Gastrocnemius medialis (tissue), 4 donors: ENCODE data around the gene SLC22A9. TPM values are rescaled to one million over a fixed set of nuclear protein-coding genes. Genes with fewer than 3 reads are reported as not detected.

Experiments used
- ATAC-seq, 2 donors: fragments of 150-250 bp; one replicate each; pipeline ENCODE4 v1.9.1; 2016
- DNase-seq, 2 donors: peaks; one replicate each; pipeline ENCODE4 v3.0.0-alpha.2; 2019
- H3K27ac ChIP-seq, 4 donors: fragments of 200-600 bp; sonication (generic); 1 replicate in 1 of 4; 2 replicates in 3 of 4; pipeline ENCODE4 v1.5.1; 2016 to 2018; ENCODE audit warnings: mild to moderate bottlenecking in 2 of 4, moderate library complexity in 1 of 4
- H3K27me3 ChIP-seq, 3 donors: fragments of 200-600 bp; sonication (generic) in 2 of 3; 1 replicate in 1 of 3; 2 replicates in 2 of 3; pipeline versions ENCODE4 v1.5.1 to v1.6.0; 2016 to 2019; ENCODE audit warnings: mild to moderate bottlenecking in 1 of 3, moderate library complexity in 1 of 3
- H3K36me3 ChIP-seq, 2 donors: fragments of 200-600 bp; sonication (generic) in 1 of 2; one replicate each; pipeline ENCODE4 v1.5.1; 2017 to 2018
- H3K4me1 ChIP-seq, 2 donors: fragments of 200-600 bp; sonication (generic) in 1 of 2; one replicate each; pipeline ENCODE4 v1.5.1; 2016 to 2017; ENCODE audit warnings: mild to moderate bottlenecking in 2 of 2
- H3K4me3 ChIP-seq, 4 donors: fragments of 200-600 bp; sonication (generic) in 3 of 4; 1 replicate in 1 of 4; 2 replicates in 3 of 4; pipeline ENCODE4 v1.5.1; 2016 to 2019; ENCODE audit warnings: mild to moderate bottlenecking in 2 of 4
- H3K9me3 ChIP-seq, 3 donors: fragments of 200-600 bp; sonication (generic) in 2 of 3; 1 replicate in 1 of 3; 2 replicates in 2 of 3; pipeline ENCODE4 v1.5.1; 2016 to 2019
- CTCF ChIP-seq, 5 experiments: fragments of 450-650 bp in 3 of 5; fragments of 200-600 bp in 2 of 5; sonication (generic) in 2 of 5; IDR thresholded peaks in 4 of 5; conservative IDR thresholded peaks in 1 of 5; 1 replicate in 4 of 5; 2 replicates in 1 of 5; pipeline ENCODE4 v1.5.1; 2016 to 2019; ENCODE audit warnings: antibody characterized with exemption in 5 of 5, mild to moderate bottlenecking in 3 of 5, moderate library complexity in 3 of 5
- POLR2A ChIP-seq, 2 donors: fragments of 450-650 bp; IDR thresholded peaks; one replicate each; pipeline ENCODE4 v1.6.1; 2017; ENCODE audit warnings: antibody characterized with exemption in 2 of 2, mild to moderate bottlenecking in 2 of 2, moderate library complexity in 2 of 2
- in situ Hi-C, 4 donors: fragments of 200-750 bp; cut with MboI; loops; one replicate each; pipeline versions ENCODE4 v1.15.0 to v1.8.0; 2017; ENCODE audit warnings: low sequenced_read_pairs in 4 of 4
- intact Hi-C: fragments of 100-400 bp; cut with DNase I; formaldehyde crosslinking; loops from one replicate; pipeline ENCODE4 v1.15.1; 2023; ENCODE audit warnings: low total_unique reads
- total RNA-seq, 4 donors: library from RNA; depleted of rRNA; stranded (reverse); fragments of >200 nt; gene quantifications; one replicate each; pipeline versions ENCODE4 v1.1.0 to v1.2.3, GENCODE V29; 2016

The SLC22A9 gene
- total RNA-seq, 4 donors from 2014 or later = 0.09 TPM; not detected in 3

DNA sequence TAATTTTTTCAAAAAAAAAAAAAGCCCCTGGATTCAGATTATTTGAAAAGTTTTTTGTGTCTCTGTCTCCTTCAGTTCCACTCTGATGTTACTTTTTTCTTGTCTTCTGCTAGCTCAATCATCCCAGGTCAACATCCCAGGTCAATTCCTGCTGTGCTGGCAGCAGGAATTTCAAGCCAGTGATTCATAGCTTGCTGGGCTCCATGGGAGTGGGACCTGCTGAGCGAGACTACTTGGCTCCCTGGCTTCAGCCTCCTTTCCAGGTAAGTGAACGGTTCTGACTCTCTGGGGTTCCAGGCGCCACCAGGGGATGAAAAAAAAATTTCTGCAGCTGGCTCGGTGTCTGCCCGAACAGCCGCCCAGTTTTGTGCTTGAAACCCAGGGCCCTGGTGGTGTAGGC, 90.0 kb downstream of the SLC22A9 start:
- Histone ChIP-seq H3K27me3 (peaks cover 0 to 4% (median 2%) of the 10 kb centered on the region in 3 donors), H3K9me3 (no peaks in the 10 kb centered on the region), H3K4me1 (no peaks in the 10 kb centered on the region), H3K36me3 (no peaks in the 10 kb centered on the region), H3K27ac (no peak overlapping the region), H3K4me3 (no peak overlapping the region)
- ATAC-seq (no peak), DNase-seq (no peak)
- intact Hi-C loops (no loop called here), in situ Hi-C loops (no loop called here)
- TF ChIP-seq CTCF (IDR thresholded peaks at IDR 0.05 in 4 of 5, conservative IDR thresholded peaks at IDR 0.05 in 1 of 5) (no peak), POLR2A (IDR thresholded peaks at IDR 0.05) (no peak)

Other genes with a start within 250 kb of the SLC22A9 start
- not detected for gene SLC22A24, start 225.6 kb upstream of the SLC22A9 start, total RNA-seq
- gene SLC22A25, start 126.2 kb upstream of the SLC22A9 start, total RNA-seq = under 1 TPM in 1 of 4 donors, not detected in 3; 0.07 TPM
- gene PLAAT5, start 121.4 kb downstream of the SLC22A9 start, total RNA-seq = under 1 TPM in 1 of 4 donors, not detected in 3; 0.18 TPM
- gene LGALS12, start 136.3 kb downstream of the SLC22A9 start, total RNA-seq = under 1 TPM in 2 of 4 donors, not detected in 2; 0.24 to 0.80 TPM
- gene PLAAT4, start 167.0 kb downstream of the SLC22A9 start, total RNA-seq = 10 to 100 TPM in 1 of 4 donors, 1 to 10 TPM in 3; 3.1 to 13.2 (median 5.8) TPM
- gene PLAAT2, start 193.6 kb downstream of the SLC22A9 start, total RNA-seq = not detected
- 10 to 100 TPM; 58.0 to 76.5 (median 67.5) TPM for gene PLAAT3, start 244.6 kb downstream of the SLC22A9 start, total RNA-seq